Gastroesophageal sphincter (tissue), 3 donors: Measurements from ENCODE around the gene LIPF.

Experiments
- POLR2A ChIP-seq, 2 donors: fragments of 450-650 bp; IDR thresholded peaks; one replicate each; pipeline ENCODE4 v1.6.1; 2017; ENCODE audit warnings: antibody characterized with exemption in 2 of 2, mild to moderate bottlenecking in 2 of 2, moderate library complexity in 1 of 2
- POLR2AphosphoS5 ChIP-seq: sonication (generic); formaldehyde crosslinking; IDR thresholded peaks from one replicate; pipeline ENCODE4 v1.6.1; 2017; ENCODE audit warnings: antibody characterized with exemption
- TF ChIP-seq, protein P1 (sequence below), 4 experiments: fragments of 200-600 bp in 2 of 4; fragments of 450-650 bp in 2 of 4; sonication (generic) in 1 of 4; IDR thresholded peaks; one replicate each; pipeline ENCODE4 v1.5.1; 2017 to 2019; ENCODE audit warnings: antibody characterized with exemption in 4 of 4, mild to moderate bottlenecking in 2 of 4, moderate library complexity in 2 of 4

DNA sequence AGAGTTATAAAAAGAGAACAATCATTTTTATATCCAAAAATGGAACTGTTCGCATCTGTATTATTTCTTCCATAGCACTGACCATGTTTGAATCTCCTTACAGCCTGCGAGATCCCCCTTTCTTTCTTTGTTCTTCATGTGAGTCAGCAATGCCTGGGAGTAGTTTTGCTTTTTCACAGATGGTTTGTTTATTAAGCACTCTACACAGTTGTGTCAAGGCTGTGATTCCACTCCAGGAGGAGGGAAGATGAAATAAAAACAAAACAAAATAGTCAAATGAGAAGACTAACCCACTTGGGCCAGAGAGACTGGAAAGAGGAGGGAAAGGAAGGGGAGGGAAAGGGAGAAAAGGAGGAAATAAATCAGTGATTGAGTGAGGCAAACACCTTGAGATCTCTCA is 7.8 kb downstream of the LIPF start:
- TF ChIP-seq POLR2A (IDR thresholded peaks at IDR 0.05) (no peak), POLR2AphosphoS5 (no peak)
- TF ChIP-seq, protein P1, sequence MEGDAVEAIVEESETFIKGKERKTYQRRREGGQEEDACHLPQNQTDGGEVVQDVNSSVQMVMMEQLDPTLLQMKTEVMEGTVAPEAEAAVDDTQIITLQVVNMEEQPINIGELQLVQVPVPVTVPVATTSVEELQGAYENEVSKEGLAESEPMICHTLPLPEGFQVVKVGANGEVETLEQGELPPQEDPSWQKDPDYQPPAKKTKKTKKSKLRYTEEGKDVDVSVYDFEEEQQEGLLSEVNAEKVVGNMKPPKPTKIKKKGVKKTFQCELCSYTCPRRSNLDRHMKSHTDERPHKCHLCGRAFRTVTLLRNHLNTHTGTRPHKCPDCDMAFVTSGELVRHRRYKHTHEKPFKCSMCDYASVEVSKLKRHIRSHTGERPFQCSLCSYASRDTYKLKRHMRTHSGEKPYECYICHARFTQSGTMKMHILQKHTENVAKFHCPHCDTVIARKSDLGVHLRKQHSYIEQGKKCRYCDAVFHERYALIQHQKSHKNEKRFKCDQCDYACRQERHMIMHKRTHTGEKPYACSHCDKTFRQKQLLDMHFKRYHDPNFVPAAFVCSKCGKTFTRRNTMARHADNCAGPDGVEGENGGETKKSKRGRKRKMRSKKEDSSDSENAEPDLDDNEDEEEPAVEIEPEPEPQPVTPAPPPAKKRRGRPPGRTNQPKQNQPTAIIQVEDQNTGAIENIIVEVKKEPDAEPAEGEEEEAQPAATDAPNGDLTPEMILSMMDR (IDR thresholded peaks at IDR 0.05): no peak
